Caco-2 (cell line): ENCODE results near the gene CATSPER1. TPM values are rescaled to one million over a fixed set of nuclear protein-coding genes. Genes with fewer than 3 reads are reported as not detected.

Experiments used
- BruUV-seq: library from RNA; stranded (reverse); fragments of 400-500 nt; replicated peaks from 2 replicates; lab custom pipeline; 2021; lab: Mats Ljungman, UMichigan
- CTCF ChIA-PET: fragments of 300-600 bp; sonication (Branson Sonifier 250); formaldehyde crosslinking; loops from one replicate; lab custom pipeline; 2022; ENCODE audit warnings: antibody characterized with exemption; lab: Charles Lee
- POLR2A ChIA-PET: fragments of 300-600 bp; sonication (Branson Sonifier 250); formaldehyde crosslinking; loops from one replicate; lab custom pipeline; 2022; ENCODE audit warnings: antibody characterized with exemption; lab: Charles Lee
- DNase-seq, 2 experiments: peaks; one replicate each; pipeline versions ENCODE4 v3.0.0 to v3.0.0-alpha.2; 2020 to 2022
- H3K27me3 ChIP-seq: replicated peaks from 2 replicates; pipeline ENCODE4 v1.6.0; 2011; ENCODE audit warnings: low read length; ENCODE audit not compliant: control insufficient read depth, insufficient read depth
- H3K36me3 ChIP-seq: 2 replicates; pipeline ENCODE4 v1.5.1; 2011; ENCODE audit warnings: low read length; ENCODE audit not compliant: control insufficient read depth, insufficient read depth
- H3K4me1 ChIP-seq: fragments of 250-450 bp; sonication (Bioruptor Pico); 2 replicates; pipeline ENCODE4 v1.5.1; 2020; ENCODE audit warnings: mild to moderate bottlenecking
- H3K4me3 ChIP-seq: 2 replicates; pipeline ENCODE4 v1.5.1; 2011; ENCODE audit warnings: low read depth, mild to moderate bottlenecking, control low read depth, low read length
- H3K9me3 ChIP-seq: fragments of 250-450 bp; sonication (Bioruptor Pico); 2 replicates; pipeline ENCODE4 v1.5.1; 2020; ENCODE audit warnings: mild to moderate bottlenecking, moderate library complexity
- H3K27ac Mint-ChIP-seq: one replicate; pipeline ENCODE4 v1.8.0; 2022; ENCODE audit warnings: mixed read lengths; ENCODE audit not compliant: unreplicated experiment
- H3K27me3 Mint-ChIP-seq: one replicate; pipeline ENCODE4 v1.8.0; 2022; ENCODE audit warnings: mixed read lengths; ENCODE audit not compliant: insufficient read depth, unreplicated experiment
- H3K36me3 Mint-ChIP-seq: one replicate; pipeline ENCODE4 v1.8.0; 2022; ENCODE audit warnings: mild to moderate bottlenecking, mixed read lengths; ENCODE audit not compliant: insufficient read depth, unreplicated experiment
- H3K4me1 Mint-ChIP-seq: one replicate; pipeline ENCODE4 v1.8.0; 2022; ENCODE audit warnings: low read depth, mixed read lengths; ENCODE audit not compliant: unreplicated experiment
- H3K4me3 Mint-ChIP-seq: one replicate; pipeline ENCODE4 v1.8.0; 2022; ENCODE audit warnings: mild to moderate bottlenecking, moderate library complexity, mixed read lengths; ENCODE audit not compliant: unreplicated experiment
- H3K9me3 Mint-ChIP-seq: one replicate; pipeline ENCODE4 v1.8.0; 2022; ENCODE audit warnings: mixed read lengths; ENCODE audit not compliant: unreplicated experiment
- CTCF ChIP-seq, 2 experiments: fragments of 200-600 bp in 1 of 2; IDR thresholded peaks; 1 replicate in 1 of 2; 2 replicates in 1 of 2; pipeline versions ENCODE4 v1.5.1 to v1.8.0; 2011 to 2022; ENCODE audit warnings: antibody characterized with exemption in 1 of 2, control low read depth in 1 of 2, inconsistent platforms in 1 of 2, low read depth in 1 of 2, low read length in 1 of 2, mild to moderate bottlenecking in 1 of 2, moderate library complexity in 1 of 2; ENCODE audit not compliant: insufficient read depth in 1 of 2, severe bottlenecking in 1 of 2, unreplicated experiment in 1 of 2
- intact Hi-C: fragments of 100-400 bp; cut with micrococcal nuclease; formaldehyde crosslinking; loops from one replicate; pipeline ENCODE4 v1.10.0; 2022; ENCODE audit not compliant: unreplicated experiment
- total RNA-seq: library from RNA; stranded (reverse); gene quantifications from 2 replicates; pipeline ENCODE4 v1.2.3, GENCODE V29; 2022

The CATSPER1 gene
- total RNA-seq, 1 experiment from 2014 or later = not detected

- peak overlapping the region; percentile 97 for H3K27ac Mint-ChIP-seq
- H3K36me3 Mint-ChIP-seq = peaks cover 78% of the 10 kb centered on the region
- H3K27me3 Mint-ChIP-seq = no peaks in the 10 kb centered on the region
- Histone ChIP-seq H3K9me3 (no peaks in the 10 kb centered on the region), H3K27me3 (no peaks in the 10 kb centered on the region), H3K4me1 (0 out of 2 replicates have a peak, but pooled peaks cover 7% of the 10 kb centered on the region), H3K4me3 (peak overlapping the region; percentile 92), H3K36me3 (peaks cover 6% of the 10 kb centered on the region)
- intact Hi-C loops = loop anchor here (1.0 to 2.0 kb wide), 4 partner anchors 20 to 142 kb away; partner anchors contain the start of genes FIBP, MUS81 and SART1
- no TSS peak for BruUV-seq
- no peaks in the 10 kb centered on the region for H3K9me3 Mint-ChIP-seq
- ChIA-PET POLR2A (interaction anchor here (0.6 to 1.5 kb wide), 9 partner anchors 9 to 290 kb away, joined by 3 to 29 read pairs (median 5); partner anchors contain the start of genes CCDC85B, CST6, FIBP and SF3B2), CTCF (interaction anchor here (0.6 to 1.5 kb wide), 9 partner anchors 9 to 477 kb away, joined by 3 to 10 read pairs (median 5); partner anchors contain the start of genes CCDC85B, FIBP and MUS81)
- DNase-seq = no peak
- peak overlapping the region; percentile 99 for H3K4me3 Mint-ChIP-seq
- TF ChIP-seq CTCF (IDR thresholded peaks at IDR 0.05; ENCODE audit: insufficient read depth in 1 of 2, low read depth in 1 of 2, low read length in 1 of 2, severe bottlenecking in 1 of 2, unreplicated experiment in 1 of 2) = peak in 1 of 2 experiments; percentile 8
- no peaks in the 10 kb centered on the region for H3K4me1 Mint-ChIP-seq
These were observed 23.5 kb downstream of the CATSPER1 start for GRCh38 chr11:66002648-66003225.

DNA sequence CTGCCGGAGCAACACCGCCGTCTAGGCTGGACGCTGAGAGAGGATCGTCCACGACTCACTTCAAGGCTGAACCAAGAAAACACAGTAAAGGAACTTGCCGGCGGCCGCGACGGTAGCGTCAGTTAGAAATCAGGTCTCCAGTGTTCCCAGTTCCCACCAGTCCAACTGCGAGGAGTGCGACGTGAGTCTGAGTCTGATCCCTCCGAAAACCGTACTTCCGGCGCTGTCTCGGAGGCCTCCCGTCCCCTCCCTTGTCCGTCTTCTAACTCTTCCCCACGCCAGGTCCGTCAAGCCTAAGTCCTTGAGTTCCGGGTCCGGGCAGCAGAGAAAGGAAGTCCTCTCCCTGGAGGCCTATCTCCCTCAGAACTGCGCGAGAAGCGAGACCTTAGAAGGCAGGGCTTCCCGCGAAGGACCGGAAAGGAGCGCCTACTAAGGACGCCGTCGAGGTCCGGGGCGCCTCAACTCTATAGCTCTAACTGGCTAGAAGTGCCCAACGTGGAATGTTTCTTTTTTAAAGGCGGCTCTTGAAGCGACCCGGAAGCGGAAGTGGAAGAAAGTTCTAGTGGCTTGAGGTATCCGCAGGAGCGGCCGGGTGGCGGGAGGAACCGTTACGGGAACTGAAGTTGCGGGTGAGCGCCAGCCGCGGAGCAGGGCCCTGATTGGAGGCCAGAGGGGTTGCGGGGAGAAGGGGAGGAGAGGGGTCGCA lies 24.2 kb downstream of the CATSPER1 start, which contains the start of the genes BANF1 and EIF1AD:
Gene BANF1 (plus strand): TSS at position 562 of the 706 bp plus-strand sequence. CDS start 748 bp downstream, outside the sequence.
Gene EIF1AD (minus strand): TSS at position 216 of the 706 bp plus-strand sequence. CDS start 1,768 bp downstream, outside the sequence.
- peak; percentile 96 to 97 for DNase-seq
- ChIA-PET POLR2A (interaction anchor here (0.6 to 1.5 kb wide), 14 partner anchors 9 to 608 kb away, joined by 3 to 29 read pairs (median 4); partner anchors contain the start of genes CCDC85B, CST6, FIBP and SF3B2), CTCF (interaction anchor here (0.6 to 1.5 kb wide), 10 partner anchors 9 to 930 kb away, joined by 3 to 10 read pairs (median 4); partner anchors contain the start of genes CCDC85B, FIBP and MUS81)
- Histone ChIP-seq H3K9me3 (no peaks in the 10 kb centered on the region), H3K27me3 (no peaks in the 10 kb centered on the region), H3K4me1 (0 out of 2 replicates have a peak, but pooled peaks cover 7% of the 10 kb centered on the region), H3K4me3 (peak within 1 kb of the TSS; percentile 92), H3K36me3 (peaks cover 8% of the 10 kb centered on the region)
- no peak for TF ChIP-seq CTCF (IDR thresholded peaks at IDR 0.05; ENCODE audit: insufficient read depth in 1 of 2, low read depth in 1 of 2, low read length in 1 of 2, severe bottlenecking in 1 of 2, unreplicated experiment in 1 of 2)
- H3K4me1 Mint-ChIP-seq = no peaks in the 10 kb centered on the region
- no TSS peak for BruUV-seq
- peak within 1 kb of the TSS; percentile 99 for H3K4me3 Mint-ChIP-seq
- H3K27me3 Mint-ChIP-seq = no peaks in the 10 kb centered on the region
- H3K27ac Mint-ChIP-seq = peak within 1 kb of the TSS; percentile 97
- no peaks in the 10 kb centered on the region for H3K9me3 Mint-ChIP-seq
- intact Hi-C loops = loop anchor here (1.0 to 2.0 kb wide), 4 partner anchors 21 to 142 kb away; partner anchors contain the start of genes FIBP, MUS81 and SART1
- H3K36me3 Mint-ChIP-seq = peaks cover 84% of the 10 kb centered on the region

DNA sequence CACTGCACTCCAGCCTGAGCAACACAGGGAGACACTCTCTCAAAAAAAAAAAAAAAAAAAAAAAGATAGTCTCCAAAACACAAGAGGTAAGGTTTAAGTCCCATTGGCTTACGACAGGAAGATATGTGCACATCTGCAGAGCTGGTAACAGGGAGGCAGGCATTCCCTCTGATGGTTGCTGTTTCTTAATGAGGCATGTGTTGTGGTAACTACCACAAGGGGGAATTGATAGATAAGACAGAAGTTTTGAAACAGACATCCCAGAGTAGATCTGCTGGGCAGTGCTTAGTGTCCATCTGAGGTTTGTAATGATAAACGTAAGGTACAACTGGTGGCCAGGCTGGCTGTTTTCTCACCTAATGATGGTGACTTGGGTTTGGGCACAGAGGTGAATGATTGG lies 29.0 kb downstream of the CATSPER1 start:
- intact Hi-C loops = no loop called here
- Histone ChIP-seq H3K27me3 (no peaks in the 10 kb centered on the region), H3K36me3 (peaks cover 8% of the 10 kb centered on the region), H3K4me1 (0 out of 2 replicates have a peak, but pooled peaks cover 3% of the 10 kb centered on the region), H3K4me3 (no peak overlapping the region), H3K9me3 (no peaks in the 10 kb centered on the region)
- Mint-ChIP-seq H3K36me3 (peaks cover 73% of the 10 kb centered on the region), H3K9me3 (no peaks in the 10 kb centered on the region), H3K4me3 (no peak overlapping the region), H3K27ac (no peak overlapping the region), H3K4me1 (no peaks in the 10 kb centered on the region), H3K27me3 (no peaks in the 10 kb centered on the region)
- POLR2A ChIA-PET = interaction anchor here (0.6 kb wide), 1 partner anchor 59 kb away, joined by 5 read pairs; no protein-coding TSS in a partner anchor
- DNase-seq = no peak
- no peak for TF ChIP-seq CTCF (IDR thresholded peaks at IDR 0.05; ENCODE audit: insufficient read depth in 1 of 2, low read depth in 1 of 2, low read length in 1 of 2, severe bottlenecking in 1 of 2, unreplicated experiment in 1 of 2)
- CTCF ChIA-PET = interaction anchor here (0.6 kb wide), 1 partner anchor 109 kb away, joined by 10 read pairs; the partner anchor contains the start of gene FIBP
- BruUV-seq = no TSS peak
